Measurements from ENCODE around the gene MITF. TPM values are rescaled to one million over a fixed set of nuclear protein-coding genes. Genes with fewer than 3 reads are reported as not detected.

MITF gene
- 0.32 TPM in 1 of 2 replicates, not detected in the other for total RNA-seq

GRCh38 chr3:69739204-69740102 lies at the start of gene MITF:
Gene MITF, plus strand, starts transcription at chr3:69739464. Its CDS starts 134 bp downstream, at chr3:69739598.
- peak; percentile 47 for ATAC-seq (ENCODE audit: low read depth)
- H3K27ac Mint-ChIP-seq = no peak within 1 kb of the TSS
- ChIA-PET POLR2A (no interaction called here), CTCF (no interaction called here)
- no peak for TF ChIP-seq CTCF (IDR thresholded peaks at IDR 0.05)
- peaks cover 15% of the 10 kb centered on the region for H3K4me1 Mint-ChIP-seq
- DNase-seq = no peak
- H3K9me3 Mint-ChIP-seq = no peaks in the 10 kb centered on the region
- peak within 1 kb of the TSS; percentile 33 for H3K4me3 Mint-ChIP-seq
- intact Hi-C loops (cut with micrococcal nuclease) = no loop called here
- peaks cover 37% of the 10 kb centered on the region for H3K27me3 Mint-ChIP-seq
- no peaks in the 10 kb centered on the region for H3K36me3 Mint-ChIP-seq (ENCODE audit: low read depth)

DNA sequence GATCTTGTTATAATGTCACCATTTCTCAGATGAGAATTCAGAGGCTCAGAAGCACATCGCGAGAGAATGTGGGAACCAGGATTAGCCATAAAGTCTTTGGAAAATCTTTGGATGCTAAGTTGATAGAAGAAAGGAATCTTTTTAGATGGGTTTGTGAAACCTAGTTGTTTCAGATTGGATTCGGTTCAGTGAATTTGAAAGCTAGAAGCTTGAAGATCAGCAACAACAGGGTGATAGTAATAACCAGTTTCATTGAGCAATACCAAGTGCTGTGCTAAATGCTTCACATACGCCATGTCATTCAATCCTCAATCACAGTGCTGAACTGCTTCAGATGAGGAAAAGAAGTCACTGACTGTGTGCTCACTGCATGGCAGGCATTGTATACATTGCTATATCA lies 47.4 kb upstream of the MITF start:
- H3K36me3 Mint-ChIP-seq (ENCODE audit: low read depth) = no peaks in the 10 kb centered on the region
- POLR2A ChIA-PET = no interaction called here
- ATAC-seq (ENCODE audit: low read depth) (no peak), DNase-seq (no peak)
- no peaks in the 10 kb centered on the region for H3K4me1 Mint-ChIP-seq
- peaks cover 10% of the 10 kb centered on the region for H3K27me3 Mint-ChIP-seq
- H3K9me3 Mint-ChIP-seq = no peaks in the 10 kb centered on the region
- H3K4me3 Mint-ChIP-seq = no peak overlapping the region
- intact Hi-C loops (cut with micrococcal nuclease) = no loop called here
- H3K27ac Mint-ChIP-seq = no peak overlapping the region
- CTCF ChIA-PET = no interaction called here
- no peak for TF ChIP-seq CTCF (IDR thresholded peaks at IDR 0.05)

DNA sequence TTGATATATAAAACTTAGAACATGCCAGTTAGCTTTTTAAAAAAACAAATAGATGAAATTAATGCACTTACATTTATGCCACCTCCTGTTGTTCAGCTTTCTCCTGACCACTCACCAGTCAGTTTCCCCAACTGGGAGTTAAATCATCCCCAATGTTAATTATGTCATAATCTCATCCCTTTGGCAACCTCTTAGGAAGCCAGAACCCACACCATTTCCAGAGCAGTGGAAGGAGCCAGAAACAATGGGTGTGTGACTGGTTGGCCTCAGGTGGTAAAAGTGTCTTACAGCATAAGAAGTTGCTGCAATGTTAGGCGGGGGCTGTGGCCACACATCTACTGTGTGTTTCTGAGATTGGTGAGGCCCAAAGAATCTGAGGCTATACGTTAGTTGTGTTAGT lies 46.5 kb upstream of the MITF start:
- intact Hi-C loops (cut with micrococcal nuclease) = no loop called here
- no peak for TF ChIP-seq CTCF (IDR thresholded peaks at IDR 0.05)
- no peak overlapping the region for H3K27ac Mint-ChIP-seq
- H3K36me3 Mint-ChIP-seq (ENCODE audit: low read depth) = no peaks in the 10 kb centered on the region
- DNase-seq (no peak), ATAC-seq (ENCODE audit: low read depth) (no peak)
- ChIA-PET CTCF (no interaction called here), POLR2A (no interaction called here)
- no peaks in the 10 kb centered on the region for H3K4me1 Mint-ChIP-seq
- H3K4me3 Mint-ChIP-seq = no peak overlapping the region
- peaks cover 10% of the 10 kb centered on the region for H3K27me3 Mint-ChIP-seq
- no peaks in the 10 kb centered on the region for H3K9me3 Mint-ChIP-seq

DNA sequence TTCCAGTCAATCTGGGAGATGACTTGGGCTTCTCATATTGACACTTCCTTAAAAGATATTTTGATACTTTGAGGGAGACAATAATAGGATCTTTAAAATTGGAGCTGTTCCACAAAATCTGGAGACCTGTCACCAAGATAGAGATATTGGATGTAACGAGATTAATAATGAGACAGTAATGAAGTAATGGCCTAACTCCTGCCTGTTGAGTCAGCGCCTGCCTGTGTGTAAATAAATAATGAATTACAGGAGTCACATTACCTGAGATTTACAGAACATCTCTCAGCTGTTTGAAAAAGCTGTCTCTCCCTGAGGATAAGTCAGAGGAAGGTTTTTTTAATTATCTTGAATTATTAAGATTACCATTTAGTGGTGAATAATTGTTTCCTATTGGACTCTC lies 43.8 kb upstream of the MITF start:
- POLR2A ChIA-PET = no interaction called here
- no peak for ATAC-seq (ENCODE audit: low read depth)
- no peak overlapping the region for H3K4me3 Mint-ChIP-seq

More for the DNA sequence above, 43.8 kb upstream of the MITF start:
- CTCF ChIA-PET = no interaction called here
- intact Hi-C loops (cut with micrococcal nuclease) = no loop called here
- no peak for DNase-seq
- H3K4me1 Mint-ChIP-seq = no peaks in the 10 kb centered on the region
- no peak overlapping the region for H3K27ac Mint-ChIP-seq
- peaks cover 6% of the 10 kb centered on the region for H3K27me3 Mint-ChIP-seq
- no peak for TF ChIP-seq CTCF (IDR thresholded peaks at IDR 0.05)
- peaks cover 2% of the 10 kb centered on the region for H3K9me3 Mint-ChIP-seq
- H3K36me3 Mint-ChIP-seq (ENCODE audit: low read depth) = no peaks in the 10 kb centered on the region
